Nephron progenitor cell (in vitro differentiated cells): ENCODE results near the gene ADGRE3.
"Not testable (repeated sequence)": the region's sequence is repeated elsewhere in the genome, so short reads cannot be mapped to it uniquely, and the experiment has no call there.

Source experiments
- DNase-seq: peaks from one replicate; pipeline ENCODE4 v3.0.0; 2021
- H3K27ac Mint-ChIP-seq: 2 replicates; pipeline ENCODE4 v1.8.0; 2021; ENCODE audit warnings: mild to moderate bottlenecking, moderate library complexity, mixed read lengths
- H3K27me3 Mint-ChIP-seq: 2 replicates; pipeline ENCODE4 v1.8.0; 2021; ENCODE audit warnings: mild to moderate bottlenecking, low read depth, mixed read lengths; ENCODE audit not compliant: poor library complexity
- H3K36me3 Mint-ChIP-seq: 2 replicates; pipeline ENCODE4 v1.8.0; 2021; ENCODE audit warnings: low read depth, mixed read lengths
- H3K4me1 Mint-ChIP-seq: 2 replicates; pipeline ENCODE4 v1.8.0; 2021; ENCODE audit warnings: mixed read lengths
- H3K4me3 Mint-ChIP-seq: 2 replicates; pipeline ENCODE4 v1.8.0; 2021; ENCODE audit warnings: mild to moderate bottlenecking, moderate library complexity, mixed read lengths
- H3K9me3 Mint-ChIP-seq: 2 replicates; pipeline ENCODE4 v1.8.0; 2021; ENCODE audit warnings: mild to moderate bottlenecking, moderate library complexity, mixed read lengths
- CTCF ChIP-seq: fragments of 200-600 bp; sonication (generic); IDR thresholded peaks from 2 replicates; pipeline ENCODE4 v1.5.0; 2021; ENCODE audit warnings: antibody characterized with exemption

Gene ADGRE3

GRCh38 chr19:14615623-14616022 is 59.0 kb downstream of the ADGRE3 start:
- Mint-ChIP-seq H3K27me3 (no peaks in the 10 kb centered on the region), H3K27ac (no peak overlapping the region), H3K9me3 (peaks cover 81% of the 10 kb centered on the region), H3K36me3 (no peaks in the 10 kb centered on the region), H3K4me1 (no peaks in the 10 kb centered on the region), H3K4me3 (no peak overlapping the region)
- no peak for DNase-seq
- no peak for TF ChIP-seq CTCF

- no peaks in the 10 kb centered on the region for H3K4me1 Mint-ChIP-seq
- H3K4me3 Mint-ChIP-seq: no peak overlapping the region
- no peak for TF ChIP-seq CTCF
- DNase-seq: no peak
- no peak overlapping the region for H3K27ac Mint-ChIP-seq
- no peaks in the 10 kb centered on the region for H3K36me3 Mint-ChIP-seq
- H3K27me3 Mint-ChIP-seq: peaks cover 4% of the 10 kb centered on the region
- H3K9me3 Mint-ChIP-seq: peaks cover 82% of the 10 kb centered on the region
Observed at GRCh38 chr19:14614099-14614412, 60.6 kb downstream of the ADGRE3 start.

- H3K4me3 Mint-ChIP-seq, H3K27ac Mint-ChIP-seq, H3K36me3 Mint-ChIP-seq, DNase-seq, H3K27me3 Mint-ChIP-seq, H3K4me1 Mint-ChIP-seq: not testable (repeated sequence)
- peaks cover 80% of the 10 kb centered on the region for H3K9me3 Mint-ChIP-seq
Observed at GRCh38 chr19:14613399-14614098, 61.1 kb downstream of the ADGRE3 start.

- H3K9me3 Mint-ChIP-seq: peaks cover 79% of the 10 kb centered on the region
- no peak for TF ChIP-seq CTCF
- no peaks in the 10 kb centered on the region for H3K36me3 Mint-ChIP-seq
- DNase-seq: no peak
- H3K27me3 Mint-ChIP-seq: peaks cover 4% of the 10 kb centered on the region
- no peak overlapping the region for H3K4me3 Mint-ChIP-seq
- H3K4me1 Mint-ChIP-seq: no peaks in the 10 kb centered on the region
- H3K27ac Mint-ChIP-seq: no peak overlapping the region
Observed at GRCh38 chr19:14612657-14613056, 62.0 kb downstream of the ADGRE3 start.

- not testable (repeated sequence) for H3K27me3 Mint-ChIP-seq, H3K36me3 Mint-ChIP-seq, H3K27ac Mint-ChIP-seq, DNase-seq, H3K4me3 Mint-ChIP-seq, H3K4me1 Mint-ChIP-seq
- H3K9me3 Mint-ChIP-seq: peaks cover 75% of the 10 kb centered on the region
Observed at GRCh38 chr19:14612242-14612641, 62.4 kb downstream of the ADGRE3 start.

- Mint-ChIP-seq H3K36me3 (no peaks in the 10 kb centered on the region), H3K9me3 (peaks cover 73% of the 10 kb centered on the region), H3K27ac (no peak overlapping the region), H3K4me3 (no peak overlapping the region), H3K4me1 (no peaks in the 10 kb centered on the region), H3K27me3 (peaks cover 7% of the 10 kb centered on the region)
- DNase-seq: no peak
- TF ChIP-seq CTCF: no peak
Observed at GRCh38 chr19:14611051-14611450, 63.6 kb downstream of the ADGRE3 start.

GRCh38 chr19:14606627-14607026 is 68.0 kb downstream of the ADGRE3 start:
- TF ChIP-seq CTCF: no peak
- Mint-ChIP-seq H3K27ac (no peak overlapping the region), H3K9me3 (peaks cover 76% of the 10 kb centered on the region), H3K4me1 (no peaks in the 10 kb centered on the region), H3K36me3 (no peaks in the 10 kb centered on the region), H3K4me3 (no peak overlapping the region), H3K27me3 (peaks cover 18% of the 10 kb centered on the region)
- no peak for DNase-seq
